ENCODE measurements around the gene NCKIPSD.
A peak's percentile ranks its signal among the peaks of the same experiment; 100 is the strongest.

NCKIPSD gene

GRCh38 chr3:48696156-48696555, 10.4 kb upstream of the NCKIPSD start:
- DNase-seq: no peak

DNA sequence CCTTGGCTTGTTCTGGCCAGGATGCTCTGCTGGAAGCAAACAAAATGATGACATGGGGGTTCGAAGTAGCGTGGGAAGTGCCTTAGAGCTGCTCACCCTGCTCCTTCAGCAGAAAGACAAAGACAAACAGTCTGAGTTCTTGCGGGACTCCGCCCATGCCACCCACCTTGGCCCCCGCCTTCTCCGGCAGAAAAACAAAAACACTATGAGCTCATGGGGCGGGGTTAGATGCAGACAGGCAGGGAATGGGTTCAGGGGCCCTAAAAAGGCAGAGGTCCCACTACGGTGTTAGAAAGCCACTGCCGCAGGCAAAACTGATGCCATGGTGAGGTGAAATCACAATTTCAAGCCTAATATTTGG, 9.7 kb upstream of the NCKIPSD start:
- DNase-seq: peak; percentile 88

GRCh38 chr3:48694610-48695392, 9.1 kb upstream of the NCKIPSD start:
- DNase-seq: peak; percentile 91

DNA sequence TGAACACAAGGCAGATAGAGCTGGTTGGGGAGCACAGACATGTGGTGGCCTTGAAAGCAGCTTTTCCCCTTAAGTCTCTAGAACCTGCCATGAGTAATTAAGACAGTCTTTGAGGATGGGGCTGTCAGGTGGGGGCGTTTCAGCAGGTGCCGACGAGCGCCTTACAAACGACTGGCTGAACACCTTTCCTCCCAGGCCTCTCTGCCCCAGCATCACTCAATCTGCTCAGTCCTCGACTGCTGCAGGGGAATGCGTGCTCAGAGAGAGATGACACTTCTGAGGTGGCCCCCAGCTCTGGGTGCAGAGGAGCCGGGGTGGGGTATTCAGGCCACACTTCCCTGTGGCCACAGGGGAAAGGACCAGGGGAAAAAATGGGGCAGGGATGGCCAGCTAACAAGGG, 8.1 kb upstream of the NCKIPSD start:
- DNase-seq: no peak

- no peak for DNase-seq
These were observed 6.8 kb upstream of the NCKIPSD start for GRCh38 chr3:48692551-48692950.

GRCh38 chr3:48690846-48691458, 5.2 kb upstream of the NCKIPSD start:
- DNase-seq: no peak

- no peak for DNase-seq
These were observed 3.7 kb upstream of the NCKIPSD start for GRCh38 chr3:48689384-48689783.

GRCh38 chr3:48688737-48689075, 3.0 kb upstream of the NCKIPSD start:
- no peak for DNase-seq

GRCh38 chr3:48688032-48688736, 2.5 kb upstream of the NCKIPSD start:
- DNase-seq: no peak

DNA sequence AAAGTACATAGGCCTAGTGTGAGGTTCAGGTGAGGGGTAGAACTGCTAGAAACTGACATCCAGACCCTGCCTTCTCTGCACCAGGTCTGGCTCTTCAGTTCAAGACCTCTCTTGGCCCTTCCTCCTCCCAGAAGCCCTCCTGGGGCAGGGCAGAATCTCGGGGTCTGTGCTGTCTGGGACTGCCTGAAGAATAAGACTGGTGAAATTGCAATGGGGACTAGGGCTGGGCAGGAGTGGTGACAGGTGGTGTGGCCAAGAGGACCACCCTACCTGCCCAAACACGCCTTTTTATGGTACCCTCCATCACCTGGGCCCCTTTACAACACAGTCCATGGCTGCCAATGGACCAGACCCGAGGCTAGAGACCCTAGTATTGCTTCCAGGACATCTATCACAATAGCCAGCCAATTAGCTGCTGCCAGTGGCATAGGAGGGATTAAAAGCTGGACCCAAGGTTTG, 1.5 kb upstream of the NCKIPSD start:
- no peak for DNase-seq

GRCh38 chr3:48686538-48687219, 964 bp upstream of the NCKIPSD start:
- no peak for DNase-seq

DNA sequence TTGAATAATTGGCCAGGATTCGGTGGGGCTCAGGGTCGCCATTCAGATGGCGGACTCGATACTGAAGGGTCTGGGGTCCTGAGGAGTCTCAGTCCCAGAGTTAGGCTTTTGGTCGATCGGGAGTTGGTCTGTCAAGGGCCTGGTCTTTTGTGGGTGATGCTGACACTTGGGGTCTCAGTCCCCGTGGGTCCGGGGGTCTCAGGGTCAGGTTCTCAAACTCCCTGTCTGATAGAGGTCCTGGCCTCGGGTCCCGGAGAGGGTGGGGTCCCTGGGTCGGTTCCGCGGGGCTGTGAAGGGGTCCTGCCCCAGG, 467 bp downstream of the NCKIPSD start:
- no peak for DNase-seq

DNA sequence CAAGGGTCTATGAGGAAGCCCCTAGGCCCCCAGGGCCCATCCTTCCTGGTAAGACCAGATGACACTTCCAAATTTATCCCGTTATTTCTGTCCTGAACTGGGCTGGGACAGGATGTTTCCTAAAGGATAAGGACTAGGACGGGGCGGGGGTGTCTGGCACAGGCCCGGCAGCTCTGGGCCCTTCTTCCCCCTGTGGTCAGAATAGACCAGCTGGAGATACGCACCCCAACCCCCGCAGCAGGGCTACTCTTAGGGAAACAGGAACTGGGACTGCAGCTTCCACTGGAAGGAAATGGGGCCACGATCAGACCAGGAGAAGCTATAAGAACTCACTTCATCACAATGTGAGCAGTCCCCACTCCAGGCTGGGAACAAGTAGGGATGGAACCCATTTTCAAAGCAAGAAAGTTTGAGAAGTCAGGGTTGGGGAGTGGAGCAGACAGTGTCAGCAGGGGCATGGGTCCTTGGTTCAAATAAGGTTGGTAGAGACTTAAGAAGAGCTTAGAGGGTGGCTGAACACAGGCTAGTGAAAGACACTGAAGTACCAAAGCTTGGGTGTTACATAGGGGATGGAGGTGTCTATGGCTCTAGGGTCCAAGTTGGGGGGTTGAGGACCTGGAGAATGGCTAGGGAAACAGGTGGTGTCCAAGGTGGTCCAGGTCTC, 1.1 kb downstream of the NCKIPSD start:
- DNase-seq: no peak

DNA sequence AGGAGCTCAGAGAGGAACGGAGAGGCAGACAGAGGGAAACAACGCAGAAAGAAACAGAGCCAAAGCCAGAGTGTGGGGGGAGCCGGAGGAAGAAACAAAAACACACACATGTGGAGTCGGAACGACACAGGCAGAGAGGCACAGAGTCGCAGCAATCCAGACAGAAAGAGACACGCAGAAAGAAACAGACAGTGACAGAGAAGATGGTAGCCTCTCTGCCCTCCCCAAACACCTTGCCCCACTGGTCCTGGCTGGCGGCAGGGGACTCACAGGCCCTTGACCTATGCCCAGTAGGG, 1.7 kb downstream of the NCKIPSD start:
- DNase-seq: no peak

GRCh38 chr3:48682786-48683185, 2.9 kb downstream of the NCKIPSD start:
- DNase-seq: no peak

GRCh38 chr3:48681974-48682610, 3.6 kb downstream of the NCKIPSD start:
- DNase-seq: no peak

DNA sequence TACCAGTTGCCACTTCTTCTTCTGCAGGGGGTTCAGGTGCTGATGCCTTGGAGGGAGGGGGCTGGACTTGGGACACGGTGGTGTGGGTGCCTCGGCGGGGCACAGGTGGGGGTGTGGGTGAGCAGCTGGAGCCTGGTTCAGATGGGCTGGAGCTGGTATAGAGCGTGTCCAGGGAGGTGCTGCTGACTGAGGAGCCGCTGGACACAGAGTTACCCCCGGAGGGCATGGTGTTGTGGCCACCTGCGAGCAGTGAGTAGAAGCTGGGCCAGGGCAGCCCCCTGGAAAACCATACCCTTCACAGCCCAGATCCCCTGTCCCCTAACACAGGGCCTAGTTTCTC, 4.2 kb downstream of the NCKIPSD start:
- no peak for DNase-seq

DNA sequence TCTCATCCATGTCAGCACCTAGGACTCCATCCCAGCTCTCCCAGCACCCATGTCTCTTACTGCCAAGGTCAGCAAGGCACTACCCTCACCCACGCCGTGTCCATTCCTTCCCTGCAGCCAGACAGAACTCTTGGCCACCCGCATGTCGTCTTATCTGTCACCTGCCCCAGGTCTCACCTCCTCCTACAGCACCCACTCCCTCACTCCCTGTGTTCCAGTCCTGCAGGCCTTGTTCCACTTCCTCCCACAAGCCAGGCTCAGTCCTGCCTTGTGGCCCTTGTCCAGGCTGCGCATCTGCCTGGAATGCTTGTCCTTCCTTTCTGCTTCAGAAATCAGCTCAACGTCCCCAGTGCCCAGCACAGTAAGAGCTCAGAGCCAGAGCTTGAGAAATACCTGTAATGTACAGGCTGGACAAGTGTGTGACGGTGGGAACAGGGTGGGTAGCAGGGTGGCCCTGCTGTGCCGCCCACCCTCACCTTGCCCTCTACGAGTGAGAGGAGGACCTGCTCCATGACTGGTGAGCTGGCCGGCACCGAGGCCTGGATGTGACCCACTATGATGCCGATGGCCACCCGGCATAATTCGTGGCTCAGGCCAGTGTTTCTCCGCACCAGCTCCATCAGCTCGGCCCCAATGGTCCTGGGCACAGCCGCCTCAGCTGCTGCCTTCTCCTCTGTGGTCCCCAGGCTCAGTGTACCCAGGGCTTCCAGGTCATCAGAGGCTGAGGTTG, 4.7 kb downstream of the NCKIPSD start:
- DNase-seq: no peak

DNA sequence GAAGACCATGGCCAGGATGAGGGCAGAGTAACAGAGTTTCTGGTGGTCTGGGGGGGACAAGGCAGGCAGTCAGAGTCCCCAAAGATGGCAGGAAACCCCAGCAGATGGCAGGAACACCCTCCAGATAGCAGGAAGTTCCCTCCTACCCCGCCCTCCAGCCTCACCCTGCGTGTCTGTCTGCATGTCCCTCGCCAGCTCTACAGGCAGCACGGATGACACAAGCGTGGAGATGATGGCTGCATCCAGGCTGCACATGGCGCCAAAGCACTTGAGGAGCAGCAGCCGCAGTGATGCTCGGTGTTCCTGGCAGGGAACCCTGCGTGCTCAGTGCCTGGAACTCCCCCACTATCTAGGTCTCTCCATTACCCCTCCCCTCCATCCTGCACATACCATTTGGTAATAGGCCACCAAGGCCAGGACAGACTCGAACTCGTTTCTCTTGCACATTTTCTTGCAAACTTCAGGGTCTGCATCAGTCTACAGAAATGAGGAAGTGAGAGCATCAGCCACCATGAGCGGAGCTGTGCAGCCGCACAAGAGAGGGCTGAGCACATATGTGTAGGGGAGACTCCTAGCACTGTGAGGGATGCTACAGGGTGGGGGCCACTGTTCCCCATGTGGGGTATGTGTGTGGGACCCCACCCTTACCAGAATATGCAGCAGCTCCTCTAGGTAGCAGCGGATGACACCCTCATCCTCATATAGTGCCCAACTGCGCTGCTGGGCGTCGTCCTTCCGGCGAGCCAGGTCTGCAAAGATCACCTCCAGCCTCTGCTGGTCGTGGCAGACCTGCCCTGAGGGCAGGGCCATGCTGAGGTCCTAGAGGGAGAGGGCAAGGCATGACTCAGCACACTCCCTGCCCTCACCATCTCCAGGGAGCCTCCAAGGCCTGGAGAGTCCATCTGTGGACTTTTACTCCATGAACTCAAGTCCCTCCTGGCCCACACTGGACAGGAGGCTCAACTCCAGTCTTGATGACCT, 6.0 kb downstream of the NCKIPSD start:
- no peak for DNase-seq

DNA sequence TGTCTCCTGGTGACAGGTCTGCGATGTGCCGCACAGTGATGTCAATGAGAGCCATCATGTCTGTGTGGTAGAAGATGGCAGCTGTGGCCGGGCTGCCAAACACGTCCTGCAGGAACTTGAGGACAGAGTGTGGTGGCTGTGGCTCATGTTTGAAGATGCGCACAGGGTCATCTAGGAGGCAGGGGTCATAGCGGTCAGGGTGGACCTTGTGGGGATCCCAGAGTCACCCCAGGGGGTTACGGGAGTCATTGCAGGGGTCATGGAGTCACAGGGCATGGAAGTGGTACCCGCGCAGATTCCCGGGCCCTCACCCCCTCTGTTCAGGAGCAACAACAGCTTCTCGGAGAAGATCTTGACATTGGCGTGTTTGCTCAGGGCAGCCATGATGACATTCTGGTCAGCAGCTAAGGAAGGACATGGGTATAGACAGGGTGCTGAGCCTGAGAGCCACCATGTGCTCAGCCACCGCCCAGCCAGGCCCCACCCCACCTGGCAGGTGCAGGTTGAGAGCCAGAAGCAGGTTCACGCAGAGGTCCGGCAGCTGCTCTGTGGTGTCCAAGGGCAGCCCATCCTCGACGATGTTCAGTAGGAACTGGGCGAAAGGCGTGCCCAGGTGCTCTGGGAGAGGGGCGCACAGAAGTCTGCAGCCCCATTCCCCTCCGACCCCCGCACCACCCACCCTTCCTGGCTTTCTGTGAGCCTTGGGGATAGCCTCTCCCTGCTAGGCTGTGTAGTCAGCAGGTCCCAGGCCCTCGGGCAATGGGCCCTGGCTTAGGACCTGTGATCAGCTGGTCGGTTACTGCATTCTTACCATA, 6.9 kb downstream of the NCKIPSD start:
- DNase-seq: no peak
